Thoracic aorta (tissue), 2 donors: ENCODE results near the gene RTN4R. TPM values are rescaled to one million over a fixed set of nuclear protein-coding genes. Genes with fewer than 3 reads are reported as not detected.

Source experiments
- ATAC-seq: fragments of 150-250 bp; one replicate; pipeline ENCODE4 v1.8.0; 2017; ENCODE audit warnings: low read depth; ENCODE audit not compliant: insufficient number of reproducible peaks, low FRiP score
- DNase-seq: peaks from one replicate; pipeline ENCODE4 v3.0.0-alpha.2; 2020; ENCODE audit warnings: low spot score
- H3K27ac ChIP-seq, 2 donors: fragments of 200-600 bp; sonication (generic); 1 replicate in 1 of 2; 2 replicates in 1 of 2; pipeline ENCODE4 v1.5.1; 2016; ENCODE audit warnings: mild to moderate bottlenecking in 2 of 2, moderate library complexity in 2 of 2
- H3K27me3 ChIP-seq: fragments of 200-600 bp; sonication (generic); replicated peaks from 2 replicates; pipeline ENCODE4 v1.6.0; 2016; ENCODE audit warnings: mild to moderate bottlenecking; ENCODE audit not compliant: insufficient read depth
- H3K36me3 ChIP-seq: fragments of 200-600 bp; sonication (generic); one replicate; pipeline ENCODE4 v1.5.1; 2016
- H3K4me1 ChIP-seq, 2 donors: fragments of 200-600 bp; sonication (generic); 1 replicate in 1 of 2; 2 replicates in 1 of 2; pipeline versions ENCODE4 v1.5.1 to v1.6.0; 2016; ENCODE audit warnings: low read depth in 2 of 2, mild to moderate bottlenecking in 1 of 2; ENCODE audit not compliant: control insufficient read depth in 1 of 2
- H3K4me3 ChIP-seq: fragments of 200-600 bp; sonication (generic); 2 replicates; pipeline ENCODE4 v1.5.1; 2016; ENCODE audit warnings: mild to moderate bottlenecking
- H3K9me3 ChIP-seq: fragments of 200-600 bp; sonication (generic); 2 replicates; pipeline ENCODE4 v1.5.1; 2016
- total RNA-seq, 2 donors: library from RNA; depleted of rRNA; stranded (reverse); fragments of >200 nt; gene quantifications; one replicate each; pipeline versions ENCODE4 v1.1.0 to v1.2.3, GENCODE V29; 2016
- TF ChIP-seq, protein P1 (sequence below): fragments of 200-600 bp; sonication (generic); IDR thresholded peaks from one replicate; pipeline ENCODE4 v1.5.1; 2019; ENCODE audit warnings: antibody characterized with exemption

The RTN4R gene
- total RNA-seq, 2 donors from 2014 or later: 7.4 TPM; not detected in 1

DNA sequence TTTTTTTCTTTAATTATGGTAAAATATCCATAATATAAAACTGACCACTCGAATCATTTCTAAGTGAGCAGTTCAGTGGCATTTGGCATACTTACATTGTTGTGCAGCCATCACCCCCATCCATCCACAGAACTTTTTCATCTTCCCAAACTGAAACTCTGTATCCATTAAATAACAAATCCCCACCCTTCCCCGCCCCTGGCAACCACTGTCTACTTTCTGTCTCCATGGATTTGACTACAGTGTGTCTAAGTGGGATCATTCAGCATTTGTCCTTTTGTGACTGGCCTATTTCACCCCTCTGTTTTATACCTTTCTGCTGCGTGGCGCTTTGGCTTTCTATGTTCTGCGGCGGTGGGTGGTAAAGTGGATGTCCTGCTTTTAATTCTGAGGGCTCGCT lies 49.1 kb downstream of the RTN4R start:
- ATAC-seq: no peak
- no peaks in the 10 kb centered on the region for H3K9me3 ChIP-seq

DNA sequence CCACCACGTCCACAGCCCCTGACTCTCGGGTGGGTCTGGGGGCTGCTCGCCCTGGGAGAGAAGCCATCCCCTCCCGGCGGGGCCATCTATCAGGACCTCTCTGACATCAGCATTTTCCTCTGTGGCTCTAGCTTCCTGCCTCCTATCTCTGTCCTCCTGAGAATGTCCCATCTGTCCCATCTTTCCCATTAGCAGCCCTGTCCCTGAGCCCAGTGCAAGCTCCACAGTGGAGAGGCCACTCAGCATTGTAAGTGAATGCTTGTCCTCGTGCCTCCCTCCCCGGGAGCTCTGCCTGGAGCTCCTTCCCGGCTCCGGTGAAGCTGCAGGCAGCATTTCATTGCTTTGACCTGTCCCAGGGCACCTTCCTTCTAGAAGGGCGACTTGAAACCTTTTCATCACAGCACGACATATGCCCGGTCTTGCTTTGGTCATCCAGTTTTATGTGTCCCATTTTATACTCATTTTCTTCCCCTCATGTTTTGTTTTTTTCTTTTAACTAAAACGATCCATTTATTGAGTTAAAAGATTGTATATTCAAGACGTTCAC lies 49.7 kb downstream of the RTN4R start:
- H3K27ac ChIP-seq: no peak overlapping the region
- H3K4me3 ChIP-seq: no peak overlapping the region
- H3K27me3 ChIP-seq: no peaks in the 10 kb centered on the region
- H3K4me1 ChIP-seq: peaks cover 4 to 28% of the 10 kb centered on the region in 2 donors
- H3K36me3 ChIP-seq: no peaks in the 10 kb centered on the region
- TF ChIP-seq, protein P1, sequence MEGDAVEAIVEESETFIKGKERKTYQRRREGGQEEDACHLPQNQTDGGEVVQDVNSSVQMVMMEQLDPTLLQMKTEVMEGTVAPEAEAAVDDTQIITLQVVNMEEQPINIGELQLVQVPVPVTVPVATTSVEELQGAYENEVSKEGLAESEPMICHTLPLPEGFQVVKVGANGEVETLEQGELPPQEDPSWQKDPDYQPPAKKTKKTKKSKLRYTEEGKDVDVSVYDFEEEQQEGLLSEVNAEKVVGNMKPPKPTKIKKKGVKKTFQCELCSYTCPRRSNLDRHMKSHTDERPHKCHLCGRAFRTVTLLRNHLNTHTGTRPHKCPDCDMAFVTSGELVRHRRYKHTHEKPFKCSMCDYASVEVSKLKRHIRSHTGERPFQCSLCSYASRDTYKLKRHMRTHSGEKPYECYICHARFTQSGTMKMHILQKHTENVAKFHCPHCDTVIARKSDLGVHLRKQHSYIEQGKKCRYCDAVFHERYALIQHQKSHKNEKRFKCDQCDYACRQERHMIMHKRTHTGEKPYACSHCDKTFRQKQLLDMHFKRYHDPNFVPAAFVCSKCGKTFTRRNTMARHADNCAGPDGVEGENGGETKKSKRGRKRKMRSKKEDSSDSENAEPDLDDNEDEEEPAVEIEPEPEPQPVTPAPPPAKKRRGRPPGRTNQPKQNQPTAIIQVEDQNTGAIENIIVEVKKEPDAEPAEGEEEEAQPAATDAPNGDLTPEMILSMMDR: no peak
- H3K9me3 ChIP-seq: no peaks in the 10 kb centered on the region
- ATAC-seq (no peak), DNase-seq (no peak)

More for the DNA sequence above, 49.1 kb downstream of the RTN4R start:
- Histone ChIP-seq H3K4me3 (no peak overlapping the region), H3K27ac (no peak overlapping the region), H3K27me3 (no peaks in the 10 kb centered on the region), H3K4me1 (peaks cover 4 to 28% of the 10 kb centered on the region in 2 donors), H3K36me3 (no peaks in the 10 kb centered on the region)
- TF ChIP-seq, protein P1: no peak
- no peak for DNase-seq

DNA sequence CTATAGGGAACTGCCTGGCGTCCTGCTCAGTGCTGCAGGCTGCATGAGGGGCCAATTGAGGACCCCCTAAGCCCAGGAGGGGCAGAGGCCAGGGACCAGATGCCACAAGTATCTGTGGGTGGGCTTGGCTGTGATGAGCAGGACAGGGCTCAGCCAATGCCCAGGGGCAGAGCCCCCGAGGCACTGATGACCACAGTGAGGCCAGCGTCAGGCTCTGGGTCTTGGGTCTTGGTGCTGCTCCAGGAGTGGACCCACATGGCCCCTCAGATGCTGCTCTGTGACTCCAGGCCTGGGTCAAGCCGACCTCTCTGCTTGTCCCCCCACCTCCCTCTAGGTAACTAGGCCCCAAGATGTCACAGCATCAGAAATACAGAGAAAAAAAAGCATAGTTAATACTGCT lies 50.6 kb downstream of the RTN4R start:
- DNase-seq: no peak
- TF ChIP-seq, protein P1: no peak

DNA sequence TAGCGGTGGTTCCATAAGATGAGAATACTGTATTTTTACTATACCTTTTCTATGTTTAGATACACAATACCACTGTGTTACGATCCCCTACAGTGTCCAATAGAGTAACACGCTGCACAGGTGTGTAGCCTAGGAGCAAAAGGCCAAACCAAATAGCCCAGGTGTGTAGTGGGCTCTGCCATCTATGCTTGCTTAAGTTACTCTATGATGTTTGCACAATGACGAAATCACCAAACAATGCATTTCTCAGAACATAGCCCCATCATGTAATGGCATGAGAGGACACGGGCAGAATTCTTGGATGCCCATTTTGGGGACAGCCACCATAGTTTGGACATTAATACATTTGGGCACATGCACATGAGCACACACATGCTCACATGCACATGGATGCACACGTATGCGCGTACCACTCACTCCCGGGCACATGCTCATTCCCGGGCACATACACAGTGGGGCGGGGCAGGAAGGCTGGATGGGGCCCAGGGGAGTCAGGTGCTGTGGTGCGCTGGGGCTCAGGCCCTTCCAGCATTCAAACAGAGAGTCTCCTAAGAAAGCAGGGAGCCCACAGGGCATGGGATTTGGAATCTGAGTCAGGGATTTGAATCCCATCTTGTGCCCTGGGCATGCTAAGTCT lies 51.1 kb downstream of the RTN4R start:
- H3K4me3 ChIP-seq: no peak overlapping the region
- H3K9me3 ChIP-seq: no peaks in the 10 kb centered on the region
- H3K27ac ChIP-seq: no peak overlapping the region
- DNase-seq (no peak), ATAC-seq (no peak)
- no peaks in the 10 kb centered on the region for H3K27me3 ChIP-seq
- TF ChIP-seq, protein P1: no peak
- H3K36me3 ChIP-seq: no peaks in the 10 kb centered on the region
- peaks cover 5 to 28% of the 10 kb centered on the region in 2 donors for H3K4me1 ChIP-seq

More for the DNA sequence above, 50.6 kb downstream of the RTN4R start:
- no peak for ATAC-seq
- Histone ChIP-seq H3K36me3 (no peaks in the 10 kb centered on the region), H3K27me3 (no peaks in the 10 kb centered on the region), H3K9me3 (no peaks in the 10 kb centered on the region), H3K4me1 (peaks cover 3 to 28% of the 10 kb centered on the region in 2 donors), H3K27ac (no peak overlapping the region), H3K4me3 (no peak overlapping the region)

DNA sequence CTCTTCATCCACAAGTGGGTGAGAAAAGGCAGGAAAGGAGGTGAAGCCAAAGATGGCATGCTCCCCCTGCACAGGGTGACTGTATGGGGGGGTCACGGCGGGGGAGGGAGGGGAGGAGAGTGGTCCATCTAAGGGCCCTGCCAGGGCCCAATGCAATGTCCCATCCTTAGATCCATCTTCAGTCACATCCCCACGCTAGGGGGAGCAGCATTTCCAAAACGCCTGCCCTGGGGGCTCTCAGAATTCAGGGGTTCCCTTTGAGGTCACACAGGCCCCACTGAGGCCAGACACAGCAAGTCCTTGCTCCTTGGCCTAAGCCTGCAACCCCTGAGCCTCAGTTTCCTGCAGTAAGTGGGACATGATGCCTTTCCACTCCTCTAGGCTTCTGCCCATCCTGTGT lies 52.4 kb downstream of the RTN4R start:
- no peak for DNase-seq
- H3K27me3 ChIP-seq: no peaks in the 10 kb centered on the region
- TF ChIP-seq, protein P1: no peak
- no peak overlapping the region for H3K27ac ChIP-seq
- no peaks in the 10 kb centered on the region for H3K36me3 ChIP-seq
- H3K4me3 ChIP-seq: no peak overlapping the region
- no peak for ATAC-seq
- peaks cover 10 to 34% of the 10 kb centered on the region in 2 donors for H3K4me1 ChIP-seq
- H3K9me3 ChIP-seq: no peaks in the 10 kb centered on the region
